Measurements from ENCODE around the gene RNF157.

Gene RNF157

DNA sequence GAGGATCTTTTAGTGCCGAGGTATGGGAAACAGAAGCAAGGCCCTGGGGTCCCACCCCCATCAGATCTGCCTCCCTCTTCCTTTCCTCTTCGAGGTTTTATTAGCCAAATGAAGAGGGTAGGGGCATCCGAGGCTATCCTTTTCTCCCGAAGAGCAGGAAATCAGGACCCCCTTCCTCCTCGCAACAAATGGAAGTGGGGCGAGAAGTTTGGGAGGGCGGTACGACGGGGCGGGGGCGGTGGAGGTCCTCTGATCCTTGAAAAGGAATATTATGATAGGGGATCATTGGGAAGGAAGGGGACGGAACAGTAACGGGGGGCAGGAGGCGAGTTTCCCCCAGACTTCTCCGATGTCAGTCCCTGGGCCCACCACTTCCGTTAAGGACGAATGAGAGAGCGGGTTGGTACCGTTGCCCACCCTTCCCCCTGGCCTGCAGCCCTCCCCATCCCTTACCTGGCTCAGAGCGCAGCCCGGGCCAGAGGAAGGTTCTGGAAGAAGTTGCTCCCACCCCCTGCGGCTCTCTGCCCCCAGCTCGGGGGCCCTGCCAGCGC is 99.6 kb downstream of the RNF157 start:
- DNase-seq (ENCODE audit: low read depth): no peak

DNA sequence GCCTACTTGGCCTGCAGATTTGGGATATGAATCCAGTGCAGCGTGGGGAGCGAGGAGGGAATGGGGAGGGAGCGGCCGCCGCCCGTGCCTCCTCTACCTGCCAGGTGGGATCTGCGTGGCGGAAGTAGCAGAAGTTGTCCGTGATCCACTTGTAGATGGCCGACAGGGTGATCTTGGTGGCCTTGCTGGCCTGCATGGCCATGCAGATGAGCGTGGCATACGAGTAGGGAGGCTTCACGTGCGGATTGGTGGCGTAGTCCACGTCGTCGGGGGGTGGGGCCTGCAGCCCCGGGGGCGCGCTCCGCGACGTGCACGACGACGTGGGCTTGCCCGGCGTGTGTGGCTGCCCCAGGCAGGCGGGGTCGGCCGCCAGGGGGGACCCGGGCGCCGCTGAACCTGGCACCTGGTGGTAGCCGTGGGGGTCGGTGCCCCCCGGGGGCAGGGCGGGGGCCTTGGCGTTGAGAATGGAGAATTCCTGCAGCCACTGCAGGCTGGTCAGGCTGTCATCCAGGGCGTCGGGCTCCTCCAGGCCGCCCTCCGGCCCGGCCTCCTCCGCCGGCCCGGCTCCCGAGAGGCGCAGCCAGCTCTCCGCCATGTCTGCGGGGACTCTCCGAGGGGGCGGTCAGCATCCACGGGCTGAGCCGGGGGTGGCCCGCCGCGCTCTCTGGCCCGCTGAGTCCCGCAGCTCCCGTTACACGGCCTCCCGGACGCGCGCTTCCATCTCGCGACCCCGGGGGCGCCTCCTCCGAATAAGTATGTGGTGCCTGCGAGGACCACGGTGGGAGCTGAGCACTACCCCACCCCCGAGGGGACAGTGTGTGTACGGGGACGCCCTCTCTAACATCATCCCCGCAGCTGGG is 100.3 kb downstream of the RNF157 start:
- DNase-seq (ENCODE audit: low read depth): no peak

DNA sequence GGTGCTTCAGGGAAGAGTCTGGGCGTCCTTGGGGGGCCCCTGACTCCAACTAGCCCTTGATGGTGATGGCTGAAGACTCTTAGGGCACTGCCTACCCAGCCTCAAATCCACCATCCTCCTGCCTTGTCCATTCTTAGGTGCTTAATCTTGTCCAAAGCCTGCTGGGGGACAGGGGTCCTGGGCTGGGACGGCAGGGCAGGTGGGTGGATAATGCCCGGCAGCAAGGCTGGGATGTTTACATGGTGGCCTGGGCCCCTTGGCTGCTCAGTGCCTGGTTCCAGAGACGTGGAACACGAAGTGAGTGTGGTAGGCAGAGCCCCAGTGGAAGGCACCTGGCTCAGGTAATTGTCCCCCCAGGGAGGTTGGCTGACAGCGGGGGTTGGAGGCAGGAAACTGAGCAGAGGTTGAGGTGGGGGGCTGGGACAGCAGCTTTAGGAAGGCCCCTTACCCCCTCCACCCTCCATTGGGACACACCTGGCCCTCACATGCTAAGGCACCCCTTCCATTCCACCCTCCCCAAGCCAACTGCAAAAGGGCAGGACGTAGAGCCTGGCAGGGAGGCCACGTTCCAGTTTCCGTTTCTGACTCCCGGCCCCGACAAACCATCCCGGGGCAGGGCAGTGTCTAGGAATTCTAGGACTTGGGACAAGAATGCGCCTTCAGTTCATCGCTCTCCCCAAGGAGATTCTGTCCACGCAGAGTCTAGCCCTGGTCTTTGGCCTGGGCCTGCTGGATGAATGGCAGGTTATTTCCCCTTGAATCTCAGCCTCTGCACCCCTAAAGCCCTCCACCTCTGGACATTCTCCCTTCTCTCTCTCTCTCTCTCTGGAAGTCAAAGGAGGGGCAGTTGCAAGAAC is 101.2 kb downstream of the RNF157 start:
- no peak for DNase-seq (ENCODE audit: low read depth)

DNA sequence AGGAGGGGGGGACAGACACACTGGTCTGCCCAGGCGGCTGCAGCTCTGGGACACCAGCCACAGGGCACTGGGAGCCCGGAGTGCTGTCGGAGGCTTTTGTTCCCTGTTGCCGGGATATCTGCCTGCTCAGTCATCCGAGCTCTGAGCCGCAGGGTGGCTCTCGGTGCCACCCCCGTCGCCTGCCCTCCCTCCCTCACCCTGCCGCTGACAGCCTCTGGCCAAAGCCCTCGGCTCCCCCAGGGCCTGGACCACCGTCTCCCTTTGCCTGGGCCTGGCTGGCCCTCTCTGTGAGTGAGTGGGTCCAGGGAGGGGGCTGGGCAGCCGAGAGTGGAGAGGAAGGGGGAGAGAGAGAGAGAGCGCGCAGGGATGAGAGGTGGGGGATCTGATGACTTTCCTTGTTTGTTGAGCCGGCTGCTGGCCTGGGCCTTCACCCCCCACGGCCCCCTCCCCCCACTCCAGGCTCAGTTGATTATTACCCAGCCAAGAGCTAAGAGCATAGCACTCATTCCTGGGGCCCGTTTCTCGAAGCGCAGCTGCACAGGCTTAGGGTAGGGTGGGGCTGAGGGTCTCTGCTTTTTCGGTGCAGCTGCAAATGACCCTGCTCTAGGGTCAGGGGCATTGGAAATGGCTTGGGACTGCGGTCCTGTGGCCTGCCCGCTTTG is 101.9 kb downstream of the RNF157 start:
- DNase-seq (ENCODE audit: low read depth): no peak

DNA sequence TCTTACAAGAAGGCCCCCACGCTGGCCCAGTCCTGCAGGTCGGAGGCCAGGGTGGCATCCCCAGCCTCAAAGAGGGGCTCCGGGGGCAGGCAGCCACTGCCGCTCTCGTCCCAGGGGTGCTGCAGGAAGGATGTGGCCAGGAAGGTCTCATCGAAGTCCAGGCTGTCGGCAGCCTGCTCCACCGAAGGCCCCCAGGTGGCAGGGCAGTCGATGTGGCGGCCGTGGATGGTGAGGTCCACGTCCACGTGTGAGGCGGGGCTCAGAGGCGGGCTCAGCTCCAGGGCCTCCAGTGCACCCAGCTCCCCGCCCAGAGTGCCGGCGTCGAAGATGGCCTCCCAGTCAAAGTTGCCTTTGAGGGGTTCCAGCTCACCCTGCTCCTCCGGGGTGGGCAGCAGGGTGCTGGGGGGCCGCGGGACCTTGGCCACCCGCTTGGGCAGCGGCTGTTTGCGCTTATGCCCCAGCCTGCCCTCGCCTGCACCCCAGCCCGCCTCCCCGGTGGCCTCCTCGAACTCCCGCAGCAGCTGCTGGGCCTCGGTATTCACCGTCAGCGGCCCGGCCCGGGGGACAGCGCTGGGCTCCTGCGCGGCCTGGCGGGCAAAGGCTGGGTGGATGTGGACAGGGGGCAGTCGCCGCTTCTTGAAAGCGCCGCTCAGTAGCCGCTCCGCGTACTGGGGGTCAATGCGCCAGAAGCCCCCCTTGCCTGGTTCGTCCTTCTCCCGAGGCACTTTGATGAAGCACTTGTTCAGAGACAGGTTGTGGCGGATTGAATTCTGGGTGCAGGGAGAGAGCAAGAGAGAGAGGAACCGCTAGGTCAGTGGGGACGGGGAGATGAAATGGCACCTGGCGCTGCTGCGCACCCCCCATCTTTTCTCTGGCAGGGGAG is 102.7 kb downstream of the RNF157 start:
- DNase-seq (ENCODE audit: low read depth): no peak

DNA sequence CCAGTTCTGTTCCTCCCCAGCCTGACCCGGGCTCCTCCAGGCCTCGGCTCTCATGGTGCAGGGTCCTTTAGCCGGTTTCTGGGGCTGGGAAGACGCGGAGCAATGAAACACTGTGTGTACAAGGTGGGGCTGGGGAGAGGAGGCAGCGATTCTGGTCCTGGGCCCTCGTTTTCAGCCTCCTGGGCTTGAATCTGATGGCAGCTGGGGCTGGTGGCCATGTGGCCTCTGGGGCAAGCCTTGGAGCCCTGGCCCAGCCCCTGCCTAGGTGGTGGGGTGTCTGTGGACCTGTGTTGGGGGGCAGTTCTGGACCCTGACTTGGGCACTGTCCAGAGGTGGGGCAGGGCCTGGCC is 103.3 kb downstream of the RNF157 start:
- no peak for DNase-seq (ENCODE audit: low read depth)

DNA sequence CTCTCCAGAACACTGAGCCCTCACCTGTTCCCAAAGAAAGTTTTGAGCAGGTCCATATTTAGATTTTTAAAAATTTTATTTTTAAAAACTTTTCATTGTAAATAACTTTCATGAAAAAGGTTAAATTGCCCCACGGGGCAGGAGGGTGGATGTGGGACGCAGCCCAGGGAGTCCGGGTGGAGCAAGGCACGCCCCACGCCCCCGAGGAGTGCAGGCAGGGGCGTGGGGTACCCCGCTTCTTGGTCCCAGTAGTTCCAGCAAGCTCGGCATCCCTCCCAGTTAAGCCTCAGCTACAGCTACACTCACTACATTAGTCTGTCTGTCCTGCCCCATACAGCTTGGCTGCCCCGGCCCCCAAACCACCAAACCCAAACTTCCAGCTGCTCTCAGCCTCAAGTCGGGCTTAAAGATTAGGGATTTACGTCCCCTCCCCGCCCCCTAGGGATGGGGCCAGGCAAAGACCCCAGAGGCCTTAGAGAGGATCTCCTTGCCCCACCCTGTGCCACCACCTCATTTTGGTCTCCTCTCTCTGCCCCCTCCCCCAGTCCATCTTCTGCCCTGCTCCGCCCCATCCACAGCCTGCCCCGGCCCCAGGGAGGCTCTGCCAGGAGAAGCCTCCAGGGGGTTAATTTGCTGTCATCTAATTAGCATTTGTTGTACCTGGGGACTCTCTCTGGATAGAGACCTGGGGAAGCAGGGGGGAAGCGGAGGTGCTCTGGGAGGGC is 103.9 kb downstream of the RNF157 start:
- DNase-seq (ENCODE audit: low read depth): no peak

DNA sequence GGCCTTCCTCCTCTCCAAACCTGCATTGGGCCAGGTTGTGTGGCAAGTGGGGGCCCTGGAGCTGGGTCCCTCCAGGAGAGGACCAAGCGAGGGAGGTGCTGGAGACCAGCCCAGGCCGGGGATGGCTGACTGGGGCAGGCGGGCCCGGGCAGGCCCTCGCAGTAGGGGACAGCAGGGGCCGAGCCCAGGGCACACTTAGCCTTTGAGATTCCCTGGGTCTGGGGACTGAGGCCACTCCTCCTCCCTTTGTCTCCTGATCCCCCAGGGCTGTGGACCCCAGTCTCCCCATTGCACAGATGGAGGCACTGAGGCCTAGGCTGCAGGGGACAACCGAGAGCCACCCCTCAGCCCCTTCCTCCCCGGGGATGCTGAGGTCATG is 104.5 kb downstream of the RNF157 start:
- no peak for DNase-seq (ENCODE audit: low read depth)

DNA sequence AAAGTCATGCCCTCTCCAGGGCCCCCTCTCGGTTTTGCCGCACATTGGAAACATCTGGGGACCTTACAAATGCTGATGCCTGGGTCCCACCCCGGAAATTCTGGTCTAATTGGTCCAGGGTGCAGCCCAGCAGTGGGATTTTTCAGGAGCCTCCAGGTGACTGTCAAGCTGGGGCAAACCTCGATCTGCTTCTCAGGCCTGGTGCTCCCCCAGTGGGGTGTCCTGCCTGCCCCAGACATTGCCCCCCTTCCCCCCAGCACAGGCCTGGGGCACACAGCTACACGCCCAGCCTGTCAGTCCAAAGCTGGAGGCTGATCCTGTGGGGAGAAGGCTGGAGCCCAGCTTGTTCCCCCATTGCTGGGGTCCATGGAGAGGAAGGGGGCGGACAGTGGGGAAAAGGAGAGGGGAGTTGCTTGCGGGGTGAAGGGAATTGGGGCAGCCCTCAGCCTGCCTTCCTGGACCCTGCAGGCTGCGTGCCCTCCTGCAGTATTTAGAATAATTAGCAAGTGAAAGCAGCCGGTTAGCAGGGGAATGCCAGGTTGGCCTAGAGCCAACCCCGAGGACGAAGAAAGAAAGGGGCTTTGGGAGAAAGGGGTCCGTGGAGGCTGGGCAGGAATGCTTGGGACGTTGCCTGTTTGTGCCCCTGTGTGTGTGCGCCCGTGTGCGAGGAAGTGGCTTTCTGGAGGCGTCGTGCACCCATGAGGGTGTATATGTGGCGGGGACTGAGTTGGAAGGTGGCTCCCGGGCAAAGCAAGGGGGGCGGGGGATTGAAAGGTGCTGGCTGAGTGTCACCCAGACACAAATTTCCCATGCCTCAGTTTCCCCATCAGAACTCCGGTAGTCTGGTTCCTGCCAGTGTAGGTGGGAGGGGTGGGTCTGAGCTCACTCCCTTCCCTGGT is 105.1 kb downstream of the RNF157 start:
- DNase-seq (ENCODE audit: low read depth): no peak

DNA sequence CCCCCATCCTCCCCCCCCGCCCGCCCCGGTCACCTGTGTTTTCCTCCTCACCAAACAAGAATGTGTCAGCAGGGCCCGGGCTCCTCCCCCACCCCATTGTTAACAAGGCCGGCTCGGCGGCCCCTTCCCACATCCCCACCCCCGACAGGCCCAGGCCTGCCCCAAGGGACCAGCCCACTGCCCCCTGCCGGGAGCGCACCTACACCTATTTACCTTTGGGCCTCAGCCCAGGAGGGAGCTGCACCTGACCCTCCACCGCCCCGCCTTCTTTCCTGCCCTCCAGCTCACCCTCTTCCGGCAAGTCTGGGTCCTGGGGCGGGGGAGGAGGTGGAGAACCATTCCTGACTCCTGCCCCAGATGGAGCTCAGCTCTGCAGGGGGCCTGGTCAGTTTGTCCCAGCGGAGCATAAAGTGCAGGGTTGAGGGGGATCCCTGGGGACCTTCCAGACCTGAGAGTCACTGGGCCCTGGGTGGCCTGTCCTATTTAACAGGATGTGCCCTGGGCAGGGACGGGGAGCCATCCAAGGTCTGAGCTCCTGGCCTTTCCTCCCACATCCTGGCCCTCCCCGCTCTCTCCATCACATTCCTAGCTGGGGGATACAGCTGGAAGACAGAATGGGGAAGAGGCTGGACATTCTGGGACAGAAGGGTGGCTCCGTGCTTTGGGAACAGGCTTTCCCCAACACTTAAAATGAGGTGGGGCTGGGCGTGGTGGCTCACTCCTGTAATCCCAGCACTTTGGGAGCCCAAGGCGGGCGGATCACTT is 107.5 kb downstream of the RNF157 start:
- DNase-seq (ENCODE audit: low read depth): no peak

DNA sequence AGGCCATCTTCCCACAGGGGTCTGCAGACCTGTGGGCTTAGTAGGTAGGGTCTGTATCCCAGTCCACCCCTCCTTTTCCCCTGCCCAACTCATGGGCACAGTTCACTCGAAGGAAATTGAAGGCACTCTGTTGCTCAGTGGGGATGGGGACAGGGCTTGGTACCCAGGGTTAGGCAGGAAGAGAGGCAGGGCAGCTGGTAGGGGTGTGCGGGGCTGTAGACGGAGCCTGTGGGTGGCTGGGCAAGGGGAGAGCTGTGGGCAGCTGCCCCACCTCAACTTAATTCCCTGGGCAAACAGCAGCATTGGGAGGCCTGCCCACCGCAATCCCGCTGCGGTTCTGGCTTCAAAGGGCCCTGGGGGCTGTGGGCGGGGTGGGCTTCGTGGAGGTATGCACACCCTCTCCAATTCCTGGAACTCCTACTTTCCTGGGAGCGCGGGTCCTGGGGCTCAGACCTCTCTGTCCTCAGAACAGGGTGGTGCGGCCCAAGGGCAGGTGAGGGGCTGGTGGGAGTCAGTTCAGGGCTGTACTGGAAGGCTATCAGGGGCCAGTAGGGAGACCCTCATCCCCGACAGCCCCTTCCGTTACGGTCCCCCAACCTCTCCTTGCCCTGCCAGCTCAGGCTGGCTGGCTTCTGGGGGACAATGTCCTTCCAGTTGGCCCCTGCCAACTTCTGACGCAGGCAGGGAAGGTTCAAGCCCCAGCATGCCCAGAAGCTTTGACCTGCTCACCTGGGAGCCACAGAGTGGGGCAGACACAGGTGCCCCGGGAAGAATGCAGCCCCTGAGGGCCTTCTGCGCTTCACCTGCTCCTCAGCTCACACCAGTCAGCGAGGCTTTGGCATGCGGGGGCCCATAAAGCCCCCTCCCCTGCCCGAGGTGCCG is 108.4 kb downstream of the RNF157 start:
- DNase-seq (ENCODE audit: low read depth): no peak

DNA sequence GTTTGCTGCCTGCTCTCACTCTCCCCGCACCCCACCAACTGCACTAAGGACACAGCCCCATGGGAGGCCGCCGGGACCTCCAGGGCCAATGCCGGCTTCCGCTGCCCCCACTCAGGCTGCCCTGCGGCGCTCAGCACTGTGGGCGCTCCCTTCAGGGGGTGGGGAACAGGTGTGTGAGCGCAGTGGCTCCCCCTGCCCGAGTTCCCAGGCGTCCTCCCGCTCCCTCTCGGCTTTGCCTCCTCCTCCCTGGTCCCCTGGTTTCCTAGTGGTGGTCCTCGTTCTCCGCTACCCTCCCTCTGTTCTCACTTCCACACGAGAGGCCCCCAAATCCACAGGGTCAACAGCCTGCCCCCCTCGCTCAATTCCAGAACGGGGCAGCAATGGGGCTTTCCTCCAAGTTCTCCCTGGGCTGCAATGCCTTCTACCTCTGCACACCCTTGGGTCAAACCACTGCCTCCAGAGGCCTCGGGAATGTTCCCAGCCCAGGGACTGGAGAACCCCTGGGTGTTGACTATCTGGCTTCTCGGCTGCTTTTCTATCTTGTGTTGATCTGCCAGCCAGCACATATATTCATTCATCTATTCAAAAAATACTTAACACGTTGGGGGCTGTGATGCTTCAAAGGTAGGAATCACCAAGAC is 109.1 kb downstream of the RNF157 start:
- no peak for DNase-seq (ENCODE audit: low read depth)

DNA sequence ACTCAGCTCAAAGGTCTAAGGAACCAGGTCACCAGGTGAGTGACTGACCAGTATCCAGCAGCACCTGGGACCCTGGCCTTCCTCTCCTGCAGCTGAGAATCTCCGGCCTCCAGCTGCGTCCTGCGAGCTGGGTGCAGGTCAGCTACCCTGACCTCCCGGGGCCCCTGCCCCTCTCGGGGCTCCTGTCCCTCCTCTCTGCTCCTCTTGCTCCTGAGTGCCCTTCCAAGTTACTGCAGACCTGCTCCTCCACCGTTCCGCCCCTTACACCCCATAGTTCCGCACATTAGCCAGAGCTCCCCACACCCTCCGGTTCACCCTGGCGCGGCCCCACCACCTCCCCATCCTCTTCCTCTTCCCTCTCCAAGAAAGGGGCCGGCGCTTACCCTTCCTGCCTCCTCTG is 109.8 kb downstream of the RNF157 start:
- DNase-seq (ENCODE audit: low read depth): no peak

DNA sequence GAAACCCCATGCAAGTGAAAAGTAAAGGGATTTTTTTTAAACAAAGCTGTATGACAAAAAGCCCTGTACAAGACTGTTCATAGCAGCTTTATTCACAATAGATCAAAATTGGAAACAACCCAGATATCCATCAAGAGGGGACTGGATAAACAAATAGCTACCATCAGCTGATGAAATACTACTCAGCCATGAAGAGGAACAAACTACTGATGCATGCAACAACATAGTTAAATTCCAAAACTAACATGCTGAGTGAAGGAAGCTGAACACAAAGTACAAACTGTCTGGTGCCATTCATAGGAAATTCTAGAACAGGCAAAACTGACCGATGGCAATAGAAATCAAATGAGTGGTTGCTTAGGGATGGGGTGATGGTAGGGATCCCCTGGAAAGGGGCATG is 114.4 kb downstream of the RNF157 start:
- DNase-seq (ENCODE audit: low read depth): no peak

DNA sequence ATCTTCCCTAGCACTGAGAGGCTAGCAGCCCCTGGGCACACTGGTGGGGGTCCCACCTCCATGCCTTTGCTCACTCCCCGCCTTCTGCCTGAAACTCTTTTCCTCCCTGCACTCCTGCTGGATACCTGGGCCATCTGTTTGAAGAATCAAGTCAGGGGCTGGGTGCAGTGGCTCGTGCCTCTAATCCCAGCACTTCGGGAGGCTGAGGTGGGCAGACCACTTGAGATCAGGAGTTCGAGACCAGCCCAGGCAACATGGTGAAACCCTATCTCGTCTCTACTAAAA is 115.0 kb downstream of the RNF157 start:
- DNase-seq (ENCODE audit: low read depth): no peak

DNA sequence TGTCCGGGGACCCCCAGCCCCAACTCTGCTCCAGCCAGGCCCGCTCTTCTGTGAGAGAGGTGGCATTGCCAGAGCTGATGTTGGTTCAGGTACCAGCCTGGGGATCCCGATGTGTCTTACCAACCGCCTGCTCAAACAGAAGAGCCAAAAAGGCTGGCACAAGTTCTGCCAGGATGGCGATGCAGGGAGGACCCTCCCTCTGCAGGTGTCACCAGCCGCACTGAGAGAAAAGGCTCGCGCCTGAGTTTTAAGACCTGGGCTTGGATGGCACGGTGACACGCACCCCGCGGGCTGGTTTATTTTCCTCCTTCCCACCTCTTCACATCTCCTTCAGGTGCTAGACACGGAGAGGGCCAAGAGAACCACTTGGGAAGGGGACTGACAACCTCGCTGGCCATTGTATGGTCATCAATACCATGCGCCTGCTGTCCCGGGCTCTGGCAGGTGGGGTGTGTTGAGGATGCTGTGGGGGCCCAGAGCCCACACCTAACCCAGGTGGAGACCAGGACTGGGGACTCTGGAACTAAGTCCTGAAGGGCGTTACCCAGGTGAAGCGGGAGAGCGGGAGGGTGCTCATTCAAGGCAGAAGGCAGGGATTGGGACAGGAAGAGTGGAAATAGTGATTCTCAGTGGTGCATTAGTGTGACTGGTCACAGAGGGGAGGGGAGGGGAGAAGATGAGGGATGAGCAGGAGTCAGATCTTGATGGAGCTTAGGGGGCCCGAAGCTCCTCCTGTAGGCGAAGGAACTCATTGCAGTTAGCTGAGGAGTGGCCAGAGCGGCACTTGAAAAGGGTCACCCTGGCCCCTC is 115.5 kb downstream of the RNF157 start:
- no peak for DNase-seq (ENCODE audit: low read depth)
